ENCODE results near the gene PHACTR2.
"Not testable (repeated sequence)": the region's sequence is repeated elsewhere in the genome, so short reads cannot be mapped to it uniquely, and the experiment has no call there.

The PHACTR2 gene

GRCh38 chr6:143699430-143699825, 21.7 kb downstream of the PHACTR2 start:
- no peak for DNase-seq

GRCh38 chr6:143700684-143701348, 23.1 kb downstream of the PHACTR2 start:
- no peak for DNase-seq

GRCh38 chr6:143701349-143702234, 23.8 kb downstream of the PHACTR2 start:
- no peak for DNase-seq

GRCh38 chr6:143705569-143705968, 27.8 kb downstream of the PHACTR2 start:
- DNase-seq, result no peak

DNA sequence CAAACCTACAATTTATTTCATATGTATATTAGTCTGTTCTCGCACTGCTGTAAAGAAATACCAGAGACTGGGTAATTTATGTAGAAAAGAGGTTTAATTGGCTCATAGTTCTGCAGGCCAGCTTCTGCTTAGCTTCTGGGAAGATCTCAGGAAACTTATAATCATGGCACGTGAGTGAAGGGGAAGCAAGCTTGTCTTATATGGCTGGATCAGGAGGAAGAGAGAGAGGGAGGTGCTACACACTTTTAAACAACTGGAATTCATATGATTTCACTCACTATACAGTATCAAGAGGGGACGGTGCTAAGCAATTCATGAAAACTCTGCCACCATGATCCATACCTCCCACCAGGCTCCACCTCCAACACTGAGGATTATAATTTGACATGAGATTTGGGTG, 29.9 kb downstream of the PHACTR2 start:
- DNase-seq, result no peak

- no peak for DNase-seq
These were observed 31.1 kb downstream of the PHACTR2 start for GRCh38 chr6:143708889-143709288.

- no peak for DNase-seq
These were observed 33.9 kb downstream of the PHACTR2 start for GRCh38 chr6:143711714-143712113.

DNA sequence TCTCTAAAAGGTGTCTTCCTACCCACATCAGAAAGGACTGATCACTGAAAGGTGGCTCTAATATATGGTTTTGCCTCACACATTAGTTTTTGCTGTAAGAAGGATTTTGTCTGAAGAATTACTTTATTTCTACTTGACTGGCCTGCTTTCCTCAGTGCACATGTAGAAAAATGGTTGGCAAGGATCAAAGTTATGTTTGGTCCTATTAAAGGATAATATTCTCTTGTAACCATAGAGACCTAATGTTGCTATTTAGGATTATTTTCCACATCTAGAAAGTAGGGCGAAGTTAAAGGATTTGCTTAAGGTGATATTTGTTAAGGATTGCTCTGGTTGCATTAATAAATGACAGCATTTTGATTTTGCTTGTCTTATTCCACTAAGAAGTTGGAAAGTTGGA, 40.7 kb downstream of the PHACTR2 start:
- no peak for DNase-seq

GRCh38 chr6:143721642-143722041, 43.9 kb downstream of the PHACTR2 start:
- DNase-seq, result no peak

DNA sequence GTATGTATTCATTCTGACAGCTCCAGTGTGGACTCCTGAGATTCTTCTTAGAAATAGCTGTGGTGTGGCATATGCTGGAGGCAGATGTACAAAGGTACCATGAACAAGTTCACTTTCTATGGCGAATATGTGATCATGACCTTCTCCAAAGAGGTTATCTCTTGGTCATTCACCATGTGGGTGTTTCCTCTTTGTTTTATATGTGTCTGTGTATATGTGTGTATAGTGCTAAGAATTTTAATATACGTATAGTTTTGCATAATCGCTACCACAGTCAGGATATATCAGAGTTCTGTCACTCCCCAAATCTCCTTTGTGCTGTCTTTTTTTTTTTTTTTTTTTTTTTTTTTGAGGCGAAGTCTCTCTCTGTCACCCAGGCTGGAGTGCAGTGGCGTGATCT, 47.1 kb downstream of the PHACTR2 start:
- no peak for DNase-seq

DNA sequence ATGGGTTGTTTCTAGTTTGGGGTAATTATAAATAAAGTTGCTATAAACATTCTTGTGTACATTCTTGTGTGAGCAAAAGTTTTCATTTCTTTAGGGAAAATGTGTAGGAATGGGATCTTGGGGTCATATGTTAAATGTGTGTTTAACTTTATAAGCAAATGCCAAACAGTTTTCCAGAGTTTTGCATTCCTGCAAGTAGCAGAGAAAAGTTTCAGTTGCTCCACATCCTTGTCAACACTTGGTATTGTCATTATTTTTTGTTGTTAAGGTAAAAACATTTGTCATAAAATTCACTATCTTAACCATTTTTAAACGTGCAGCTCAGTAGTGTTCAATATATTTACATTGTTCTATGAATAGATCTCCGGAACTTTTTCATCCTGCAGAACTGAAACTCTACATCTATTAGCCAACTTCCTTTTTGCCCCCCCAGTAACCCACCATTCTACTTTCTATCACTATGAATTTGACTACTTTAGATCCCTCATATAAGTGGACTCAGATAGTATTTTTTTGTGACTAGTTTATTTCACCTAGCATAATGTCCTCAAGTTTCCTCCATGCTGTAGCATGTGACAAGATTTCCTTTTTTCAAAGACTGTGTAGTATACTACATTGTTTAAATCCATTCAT, 48.4 kb downstream of the PHACTR2 start:
- DNase-seq, result no peak

- no peak for DNase-seq
These were observed 49.3 kb downstream of the PHACTR2 start for GRCh38 chr6:143727035-143727434.

- DNase-seq, result no peak
These were observed 54.0 kb downstream of the PHACTR2 start for GRCh38 chr6:143731789-143732188.

GRCh38 chr6:143732536-143732935, 54.8 kb downstream of the PHACTR2 start:
- no peak for DNase-seq

DNA sequence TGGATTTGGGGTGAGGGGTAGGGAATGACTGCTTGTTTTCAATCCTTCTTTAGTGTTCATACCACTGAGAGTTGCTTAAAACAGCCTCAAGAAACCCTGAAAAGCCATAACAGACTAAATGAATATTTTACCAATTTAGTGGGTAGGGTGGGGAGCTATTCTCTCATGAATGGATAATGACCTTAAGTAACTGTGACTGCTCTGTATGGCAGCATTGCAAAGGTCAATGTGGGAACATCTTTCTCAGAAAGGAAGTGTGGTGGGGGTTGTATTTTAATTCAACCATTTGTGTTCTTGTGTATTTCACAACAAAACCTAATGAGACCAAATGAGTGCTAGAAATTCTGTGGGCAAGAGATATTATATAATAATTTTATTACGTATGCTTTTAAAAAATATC, 55.7 kb downstream of the PHACTR2 start:
- DNase-seq, result no peak

DNA sequence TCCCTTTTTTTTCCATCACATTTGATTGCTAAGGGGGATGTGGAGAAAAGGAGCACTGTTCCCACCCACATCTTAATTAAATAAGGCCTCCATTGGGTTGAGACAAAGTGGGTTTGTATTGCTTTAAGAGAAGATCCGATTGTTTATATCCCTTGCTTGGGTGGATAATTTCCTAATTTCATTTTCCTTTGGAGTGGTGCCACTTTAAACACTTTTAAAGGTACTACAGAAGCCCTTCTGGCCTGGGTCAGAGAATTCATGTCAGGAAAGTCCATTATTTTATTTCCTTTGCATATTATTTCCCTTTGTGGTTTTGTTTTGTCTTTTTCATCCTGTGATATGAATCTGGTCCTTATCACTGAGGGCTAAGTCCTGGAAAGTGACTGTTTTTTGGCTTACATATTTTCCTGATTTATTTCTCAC, 56.9 kb downstream of the PHACTR2 start:
- no peak for DNase-seq

DNA sequence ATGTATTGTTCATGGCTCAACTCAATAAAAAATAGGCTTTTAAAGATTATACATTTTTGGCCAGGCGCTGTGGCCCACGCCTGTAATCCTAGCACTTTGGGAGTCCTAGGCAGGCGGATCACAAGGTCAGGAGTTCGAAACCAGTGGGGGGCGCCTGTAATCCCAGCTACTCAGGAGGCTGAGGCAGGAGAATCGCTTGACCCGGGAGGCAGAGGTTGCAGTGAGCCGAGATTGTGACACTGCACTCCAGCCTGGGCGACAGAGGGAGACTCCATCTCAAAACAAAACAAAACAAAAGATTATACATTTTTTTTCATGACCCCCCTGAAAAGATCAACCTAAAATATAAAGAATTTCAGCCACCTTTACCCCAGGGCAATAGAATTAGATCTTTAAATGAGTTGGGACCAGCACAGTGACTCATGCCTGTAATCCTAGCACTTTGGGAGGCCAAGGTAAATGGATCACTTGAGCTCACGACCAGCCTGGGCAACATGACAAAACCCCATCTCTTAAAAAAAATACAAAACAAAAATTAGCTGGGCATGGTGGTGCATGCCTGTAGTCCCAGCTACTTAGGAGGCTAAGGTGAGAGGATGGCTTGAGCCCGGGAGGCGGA, 60.4 kb downstream of the PHACTR2 start:
- DNase-seq, result not testable (repeated sequence)

- DNase-seq, result no peak
These were observed 61.6 kb downstream of the PHACTR2 start for GRCh38 chr6:143739341-143739851.

- DNase-seq, result no peak
These were observed 62.4 kb downstream of the PHACTR2 start for GRCh38 chr6:143740213-143740612.

- no peak for DNase-seq
These were observed 63.7 kb downstream of the PHACTR2 start for GRCh38 chr6:143741480-143741879.

DNA sequence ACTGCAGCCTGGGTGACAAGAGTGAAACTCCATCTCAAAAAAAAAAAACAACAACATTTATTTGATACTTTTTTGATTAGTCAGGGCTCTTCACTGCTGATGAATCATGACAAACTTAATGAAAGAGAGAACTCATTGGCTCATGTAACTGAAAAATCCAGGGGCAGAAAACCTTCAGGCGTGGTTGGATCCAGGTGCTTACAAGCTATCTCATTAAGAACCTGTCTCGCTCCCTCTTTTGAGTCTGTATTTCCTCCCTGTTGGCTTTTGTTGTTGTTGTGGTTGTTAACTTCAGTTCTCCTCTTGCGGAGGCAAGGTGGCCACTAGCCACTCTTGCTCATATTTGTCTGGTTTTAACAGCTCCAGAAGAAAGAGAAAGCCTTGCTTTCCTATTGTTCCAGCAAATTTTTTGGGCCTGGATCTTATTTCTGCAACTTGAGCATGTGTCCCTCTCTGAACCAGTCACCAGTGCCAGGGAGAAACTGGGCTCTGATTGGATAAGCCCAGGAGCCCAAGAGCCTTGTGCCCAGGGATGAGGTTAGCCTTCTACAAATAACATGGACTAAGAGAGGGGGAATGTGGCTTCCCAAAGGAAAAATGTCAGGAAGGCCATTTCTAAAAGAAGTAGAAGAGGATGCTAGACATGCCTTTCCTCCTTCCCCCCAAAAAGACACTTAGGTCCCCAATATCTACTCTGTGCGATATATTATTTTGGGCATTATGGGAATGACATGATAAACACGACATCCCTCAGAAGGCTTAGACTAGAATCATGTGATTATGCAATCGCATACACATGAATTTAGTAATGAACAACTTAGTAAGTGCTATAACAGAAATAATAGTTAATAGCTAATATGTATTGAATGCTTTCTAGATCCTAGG, 64.5 kb downstream of the PHACTR2 start:
- DNase-seq, result no peak

GRCh38 chr6:143742955-143743255, 65.1 kb downstream of the PHACTR2 start:
- no peak for DNase-seq
